ENCODE results near the gene XRRA1. TPM values are rescaled to one million over a fixed set of nuclear protein-coding genes. Genes with fewer than 3 reads are reported as not detected.

The XRRA1 gene
- total and polyA plus RNA-seq, 12 donors: 1.8 to 22.8 (median 9.6) TPM

- WGBS, 2 donors: 79 to 80% methylated on average over 8 of the region's 8 CpGs
- Histone ChIP-seq H3K9me3 (no peaks in the 10 kb centered on the region), H3K4me1 (peaks cover 0 to 69% (median 53%) of the 10 kb centered on the region in 9 donors), H3K4me3 (peak overlapping the region in 1 of 10 donors; percentile 89), H3K36me3 (peaks cover 0 to 39% (median 0%) of the 10 kb centered on the region in 9 donors), H3K27ac (no peak overlapping the region), H3K27me3 (no peaks in the 10 kb centered on the region)
- ATAC-seq (no peak), DNase-seq (no peak)
- TF ChIP-seq, protein P1, sequence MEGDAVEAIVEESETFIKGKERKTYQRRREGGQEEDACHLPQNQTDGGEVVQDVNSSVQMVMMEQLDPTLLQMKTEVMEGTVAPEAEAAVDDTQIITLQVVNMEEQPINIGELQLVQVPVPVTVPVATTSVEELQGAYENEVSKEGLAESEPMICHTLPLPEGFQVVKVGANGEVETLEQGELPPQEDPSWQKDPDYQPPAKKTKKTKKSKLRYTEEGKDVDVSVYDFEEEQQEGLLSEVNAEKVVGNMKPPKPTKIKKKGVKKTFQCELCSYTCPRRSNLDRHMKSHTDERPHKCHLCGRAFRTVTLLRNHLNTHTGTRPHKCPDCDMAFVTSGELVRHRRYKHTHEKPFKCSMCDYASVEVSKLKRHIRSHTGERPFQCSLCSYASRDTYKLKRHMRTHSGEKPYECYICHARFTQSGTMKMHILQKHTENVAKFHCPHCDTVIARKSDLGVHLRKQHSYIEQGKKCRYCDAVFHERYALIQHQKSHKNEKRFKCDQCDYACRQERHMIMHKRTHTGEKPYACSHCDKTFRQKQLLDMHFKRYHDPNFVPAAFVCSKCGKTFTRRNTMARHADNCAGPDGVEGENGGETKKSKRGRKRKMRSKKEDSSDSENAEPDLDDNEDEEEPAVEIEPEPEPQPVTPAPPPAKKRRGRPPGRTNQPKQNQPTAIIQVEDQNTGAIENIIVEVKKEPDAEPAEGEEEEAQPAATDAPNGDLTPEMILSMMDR (IDR thresholded peaks at IDR 0.05): no peak
- intact Hi-C loops (cut with DNase I): no loop called here
Measured at GRCh38 chr11:74951226-74951625, 2.3 kb upstream of the XRRA1 start.

DNA sequence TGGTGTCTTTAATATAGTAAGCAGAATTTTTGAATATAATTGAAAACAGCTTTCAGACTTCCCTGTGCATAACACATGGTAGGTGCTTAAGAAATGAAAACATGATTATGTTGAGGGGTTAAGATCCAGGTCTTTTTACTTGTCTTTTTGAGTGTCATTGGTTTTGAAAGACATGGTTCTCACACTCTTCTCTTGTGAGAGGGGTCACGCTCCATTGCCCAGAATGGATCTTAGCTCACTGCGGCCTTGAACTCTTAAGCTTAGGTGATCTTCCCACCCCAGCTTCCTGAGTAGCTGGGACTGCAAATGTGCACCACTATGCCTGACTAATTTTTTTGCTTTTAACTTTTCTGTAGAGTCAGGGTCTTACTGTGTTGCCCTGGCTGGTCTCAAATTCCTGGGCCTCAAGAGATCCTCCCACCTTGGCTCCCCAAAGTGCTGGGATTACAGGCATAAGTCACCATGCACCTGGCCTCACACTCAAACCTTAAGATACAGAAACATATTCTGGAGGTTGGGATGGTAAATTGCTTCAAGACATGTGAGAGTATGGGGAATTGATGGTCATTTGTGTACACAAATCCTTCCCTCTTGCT, 1.6 kb upstream of the XRRA1 start:
- peaks cover 0 to 39% (median 0%) of the 10 kb centered on the region in 9 donors for H3K36me3 ChIP-seq
- H3K27me3 ChIP-seq: no peaks in the 10 kb centered on the region
- TF ChIP-seq, protein P1 (IDR thresholded peaks at IDR 0.05): no peak
- H3K27ac ChIP-seq: peak overlapping the region in 8 of 10 donors; percentile 51 to 95 (median 86)
- H3K4me1 ChIP-seq: peaks cover 0 to 63% (median 50%) of the 10 kb centered on the region in 9 donors
- no peaks in the 10 kb centered on the region for H3K9me3 ChIP-seq
- peak overlapping the region; percentile 50 to 93 (median 82) for H3K4me3 ChIP-seq
- DNase-seq (no peak), ATAC-seq (no peak)
- 55 to 64% methylated on average over 2 of the region's 2 CpGs for WGBS, 2 donors
- intact Hi-C loops (cut with DNase I): no loop called here

- DNase-seq (no peak), ATAC-seq (no peak)
- H3K36me3 ChIP-seq: peaks cover 0 to 35% (median 0%) of the 10 kb centered on the region in 9 donors
- intact Hi-C loops (cut with DNase I): no loop called here
- H3K27ac ChIP-seq: peak overlapping the region in 9 of 10 donors; percentile 79 to 95 (median 87)
- H3K9me3 ChIP-seq: no peaks in the 10 kb centered on the region
- TF ChIP-seq, protein P1 (IDR thresholded peaks at IDR 0.05): no peak
- 0 to 1% methylated on average over 6 of the region's 6 CpGs for WGBS, 2 donors
- peaks cover 0 to 63% (median 47%) of the 10 kb centered on the region in 9 donors for H3K4me1 ChIP-seq
- no peaks in the 10 kb centered on the region for H3K27me3 ChIP-seq
- peak overlapping the region; percentile 50 to 93 (median 82) for H3K4me3 ChIP-seq
Measured at GRCh38 chr11:74949753-74950137, 854 bp upstream of the XRRA1 start.

DNA sequence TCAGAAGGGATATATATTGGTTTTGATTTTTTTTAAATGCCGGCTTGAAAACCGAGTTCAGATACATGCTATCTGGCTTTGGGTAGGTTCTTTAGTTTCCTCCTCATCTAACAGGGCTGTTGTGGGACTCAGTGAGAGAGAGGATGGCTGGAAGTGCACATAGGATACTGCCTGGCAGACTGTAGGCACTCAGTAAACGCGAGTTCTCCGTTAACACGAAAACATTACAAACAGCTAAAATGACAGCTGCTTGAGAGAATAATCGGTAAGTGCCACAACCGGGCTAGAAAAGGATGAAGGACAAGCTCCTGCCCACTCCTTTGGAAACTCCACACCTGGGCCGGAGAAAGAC, 369 bp downstream of the XRRA1 start:
- ATAC-seq (peak in 6 of 8 donors; percentile 10 to 63 (median 40)), DNase-seq (no peak)
- 1% methylated on average over 9 of the region's 9 CpGs for WGBS, 2 donors
- peaks cover 0 to 40% (median 0%) of the 10 kb centered on the region in 9 donors for H3K36me3 ChIP-seq
- peak overlapping the region; percentile 40 to 93 (median 82) for H3K4me3 ChIP-seq
- intact Hi-C loops (cut with DNase I): no loop called here
- H3K9me3 ChIP-seq: no peaks in the 10 kb centered on the region
- TF ChIP-seq, protein P1 (IDR thresholded peaks at IDR 0.05): no peak
- H3K27me3 ChIP-seq: no peaks in the 10 kb centered on the region
- peaks cover 0 to 53% (median 47%) of the 10 kb centered on the region in 9 donors for H3K4me1 ChIP-seq
- H3K27ac ChIP-seq: peak overlapping the region in 9 of 10 donors; percentile 79 to 95 (median 87)
